Body of pancreas (tissue), 4 donors: ENCODE data around the gene YAE1. TPM values are rescaled to one million over a fixed set of nuclear protein-coding genes. Genes with fewer than 3 reads are reported as not detected.

Source experiments
- ATAC-seq: fragments of 150-250 bp; one replicate; pipeline ENCODE4 v1.9.1; 2016
- DNase-seq, 4 donors: peaks; one replicate each; pipeline ENCODE4 v3.0.0-alpha.2; 2019
- H3K27ac ChIP-seq, 4 donors: fragments of 200-600 bp; sonication (generic); 1 replicate in 3 of 4; 2 replicates in 1 of 4; pipeline versions ENCODE4 v1.5.1 to v1.6.1; 2016 to 2019; ENCODE audit warnings: mild to moderate bottlenecking in 1 of 4, mixed read lengths in 1 of 4, moderate library complexity in 1 of 4
- H3K27me3 ChIP-seq, 2 donors: fragments of 200-600 bp; sonication (generic); one replicate each; pipeline ENCODE4 v1.6.0; 2016; ENCODE audit warnings: mild to moderate bottlenecking in 1 of 2
- H3K36me3 ChIP-seq, 2 donors: fragments of 200-600 bp; sonication (generic); replicated peaks in 1 of 2; 2 replicates each; pipeline ENCODE4 v1.5.1; 2016; ENCODE audit warnings: low read depth in 2 of 2; ENCODE audit not compliant: insufficient read depth in 1 of 2
- H3K4me1 ChIP-seq: fragments of 200-600 bp; sonication (generic); one replicate; pipeline ENCODE4 v1.6.0; 2016
- H3K4me3 ChIP-seq, 2 donors: fragments of 200-600 bp; sonication (generic); 1 replicate in 1 of 2; 2 replicates in 1 of 2; pipeline ENCODE4 v1.5.1; 2016 to 2019
- H3K9me3 ChIP-seq, 3 donors: fragments of 200-600 bp; sonication (generic); 1 replicate in 2 of 3; 2 replicates in 1 of 3; pipeline ENCODE4 v1.5.1; 2016
- POLR2A ChIP-seq, 3 donors: fragments of 450-650 bp; IDR thresholded peaks; one replicate each; pipeline ENCODE4 v1.6.1; 2016; ENCODE audit warnings: antibody characterized with exemption in 3 of 3, mild to moderate bottlenecking in 2 of 3
- WGBS, 2 donors: methylation state at CpG; one replicate each; pipeline ENCODE4 v1.1.5; 2017; 5-methylcytosine and 5-hydroxymethylcytosine counted together
- intact Hi-C: fragments of 100-400 bp; cut with DNase I; formaldehyde crosslinking; loops from one replicate; pipeline ENCODE4 v1.15.1; 2023
- total RNA-seq, 2 donors: library from RNA; depleted of rRNA; stranded (reverse); fragments of >200 nt; gene quantifications; one replicate each; pipeline ENCODE4 v1.1.0, GENCODE V29; 2016
- TF ChIP-seq, protein P1 (sequence below), 7 experiments: fragments of 450-650 bp in 4 of 7; fragments of 200-600 bp in 3 of 7; sonication (generic) in 3 of 7; IDR thresholded peaks; one replicate each; pipeline ENCODE4 v1.5.1; 2016 to 2019; ENCODE audit warnings: antibody characterized with exemption in 7 of 7

Gene YAE1
- total RNA-seq, 2 donors from 2014 or later, result 6.6 to 9.9 TPM

DNA sequence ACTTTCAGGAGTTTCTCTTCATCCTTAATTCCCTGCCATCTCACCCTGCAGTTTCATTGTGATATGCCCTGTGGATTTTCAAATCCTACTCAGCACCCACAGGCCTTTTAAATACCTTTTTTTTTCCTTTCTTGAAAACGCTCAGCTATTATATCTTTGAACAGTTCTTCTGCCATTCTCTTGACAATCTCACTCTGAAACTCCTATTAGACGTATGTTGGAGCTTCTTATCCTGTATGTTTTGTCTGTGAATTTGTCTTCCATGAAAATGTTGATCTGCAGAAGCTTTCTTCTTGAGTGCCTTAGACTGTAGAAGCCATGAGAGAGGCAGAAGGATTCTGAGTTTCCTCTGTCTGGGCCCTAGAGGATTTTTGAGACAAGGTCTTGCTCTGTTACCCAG, 18.9 kb upstream of the YAE1 start:
- Histone ChIP-seq H3K27ac (no peak overlapping the region), H3K27me3 (no peaks in the 10 kb centered on the region), H3K36me3 (no peaks in the 10 kb centered on the region), H3K9me3 (peaks cover 0 to 11% (median 0%) of the 10 kb centered on the region in 3 donors), H3K4me1 (no peaks in the 10 kb centered on the region), H3K4me3 (no peak overlapping the region)
- DNase-seq, result no peak
- no peak for TF ChIP-seq POLR2A (IDR thresholded peaks at IDR 0.05)
- TF ChIP-seq, protein P1, sequence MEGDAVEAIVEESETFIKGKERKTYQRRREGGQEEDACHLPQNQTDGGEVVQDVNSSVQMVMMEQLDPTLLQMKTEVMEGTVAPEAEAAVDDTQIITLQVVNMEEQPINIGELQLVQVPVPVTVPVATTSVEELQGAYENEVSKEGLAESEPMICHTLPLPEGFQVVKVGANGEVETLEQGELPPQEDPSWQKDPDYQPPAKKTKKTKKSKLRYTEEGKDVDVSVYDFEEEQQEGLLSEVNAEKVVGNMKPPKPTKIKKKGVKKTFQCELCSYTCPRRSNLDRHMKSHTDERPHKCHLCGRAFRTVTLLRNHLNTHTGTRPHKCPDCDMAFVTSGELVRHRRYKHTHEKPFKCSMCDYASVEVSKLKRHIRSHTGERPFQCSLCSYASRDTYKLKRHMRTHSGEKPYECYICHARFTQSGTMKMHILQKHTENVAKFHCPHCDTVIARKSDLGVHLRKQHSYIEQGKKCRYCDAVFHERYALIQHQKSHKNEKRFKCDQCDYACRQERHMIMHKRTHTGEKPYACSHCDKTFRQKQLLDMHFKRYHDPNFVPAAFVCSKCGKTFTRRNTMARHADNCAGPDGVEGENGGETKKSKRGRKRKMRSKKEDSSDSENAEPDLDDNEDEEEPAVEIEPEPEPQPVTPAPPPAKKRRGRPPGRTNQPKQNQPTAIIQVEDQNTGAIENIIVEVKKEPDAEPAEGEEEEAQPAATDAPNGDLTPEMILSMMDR (IDR thresholded peaks at IDR 0.05), result no peak
- no peak for ATAC-seq
- intact Hi-C loops, result no loop called here
- 55 to 89% methylated on average over 2 of the region's 2 CpGs for WGBS, 2 donors

DNA sequence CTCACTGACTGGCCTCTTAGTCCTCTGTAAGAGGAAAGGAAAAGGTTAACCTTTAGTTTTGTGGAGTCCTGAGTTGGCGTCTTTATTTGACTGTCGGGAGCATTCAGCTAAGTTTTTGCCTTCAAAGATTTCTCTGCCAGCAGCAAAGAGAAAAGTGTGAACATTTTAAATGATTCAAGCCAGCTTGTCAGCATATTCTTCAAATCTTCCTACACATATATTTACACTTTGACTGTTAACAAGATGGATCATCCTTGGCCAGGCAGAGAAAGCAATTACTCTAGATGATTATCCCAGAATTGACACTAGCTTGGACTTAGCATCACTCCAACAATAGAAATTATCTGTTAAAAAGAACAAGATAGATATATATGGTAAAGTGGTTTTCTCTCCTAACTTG, 15.8 kb upstream of the YAE1 start:
- no peaks in the 10 kb centered on the region for H3K36me3 ChIP-seq
- H3K27ac ChIP-seq, result no peak overlapping the region
- H3K9me3 ChIP-seq, result peaks cover 0 to 11% (median 0%) of the 10 kb centered on the region in 3 donors
- ATAC-seq (no peak), DNase-seq (no peak)
- H3K4me1 ChIP-seq, result no peaks in the 10 kb centered on the region
- H3K27me3 ChIP-seq, result no peaks in the 10 kb centered on the region
- 33 to 42% methylated on average over 2 of the region's 2 CpGs for WGBS, 2 donors
- TF ChIP-seq, protein P1 (IDR thresholded peaks at IDR 0.05), result no peak
- TF ChIP-seq POLR2A (IDR thresholded peaks at IDR 0.05), result no peak
- intact Hi-C loops, result no loop called here
- no peak overlapping the region for H3K4me3 ChIP-seq

DNA sequence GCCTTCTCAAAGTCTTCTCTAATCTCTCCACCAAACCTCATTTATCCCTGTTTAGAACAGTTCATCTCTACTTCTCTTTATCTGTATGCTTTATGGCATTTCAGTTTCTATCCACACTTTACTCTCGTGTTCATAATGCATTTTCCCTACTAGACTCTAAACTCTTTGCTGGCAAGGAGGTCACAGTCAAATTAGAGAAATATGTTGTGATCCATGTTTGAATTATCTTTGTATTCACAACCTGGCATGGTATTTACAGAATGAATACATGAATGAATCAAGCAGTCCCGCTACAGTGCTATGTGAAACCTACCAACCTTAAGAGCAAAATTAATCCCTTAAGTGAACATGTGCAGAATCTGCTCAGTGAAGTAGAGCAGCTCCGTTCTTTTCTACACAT, 12.8 kb upstream of the YAE1 start:
- Histone ChIP-seq H3K9me3 (no peaks in the 10 kb centered on the region), H3K4me3 (no peak overlapping the region), H3K27ac (no peak overlapping the region), H3K4me1 (no peaks in the 10 kb centered on the region), H3K36me3 (no peaks in the 10 kb centered on the region), H3K27me3 (no peaks in the 10 kb centered on the region)
- WGBS, 2 donors, result 70 to 79% methylated on average over 3 of the region's 3 CpGs
- DNase-seq (no peak), ATAC-seq (no peak)
- intact Hi-C loops, result no loop called here
- no peak for TF ChIP-seq POLR2A (IDR thresholded peaks at IDR 0.05)
- TF ChIP-seq, protein P1 (IDR thresholded peaks at IDR 0.05), result no peak

DNA sequence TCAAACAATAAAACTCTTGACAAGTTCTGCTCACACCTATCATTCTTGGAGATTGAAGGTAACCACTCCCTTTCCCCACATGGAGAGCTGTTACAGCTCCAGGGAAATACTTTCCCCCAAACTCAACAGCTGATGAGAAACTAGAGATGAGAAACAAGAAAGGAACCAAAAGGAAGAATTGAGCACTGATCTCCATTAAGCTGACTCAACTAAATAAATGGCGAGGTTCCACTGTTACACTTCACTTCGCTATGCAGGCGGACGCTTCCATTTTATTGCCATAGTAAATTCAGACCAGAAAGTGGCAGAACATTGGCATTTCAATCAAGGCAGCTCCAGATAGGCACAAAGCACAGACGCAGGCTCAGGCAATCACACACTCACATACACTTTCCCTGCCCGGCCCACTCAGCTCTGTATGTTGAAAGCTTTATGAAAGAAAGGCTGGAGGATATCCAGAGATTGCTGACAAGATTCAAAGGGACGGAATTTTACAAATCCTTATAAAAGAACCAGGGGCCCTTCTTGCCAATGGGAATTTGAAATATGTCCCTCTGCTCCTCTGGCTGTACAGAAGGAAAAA, 11.5 kb upstream of the YAE1 start:
- H3K27ac ChIP-seq, result no peak overlapping the region
- ATAC-seq, result no peak
- no peaks in the 10 kb centered on the region for H3K4me1 ChIP-seq
- H3K36me3 ChIP-seq, result no peaks in the 10 kb centered on the region
- DNase-seq, result no peak
- 80 to 82% methylated on average over 7 of the region's 7 CpGs for WGBS, 2 donors
- no peak for TF ChIP-seq POLR2A (IDR thresholded peaks at IDR 0.05)
- TF ChIP-seq, protein P1 (IDR thresholded peaks at IDR 0.05), result no peak
- no peak overlapping the region for H3K4me3 ChIP-seq
- no peaks in the 10 kb centered on the region for H3K9me3 ChIP-seq
- intact Hi-C loops, result no loop called here
- H3K27me3 ChIP-seq, result no peaks in the 10 kb centered on the region

DNA sequence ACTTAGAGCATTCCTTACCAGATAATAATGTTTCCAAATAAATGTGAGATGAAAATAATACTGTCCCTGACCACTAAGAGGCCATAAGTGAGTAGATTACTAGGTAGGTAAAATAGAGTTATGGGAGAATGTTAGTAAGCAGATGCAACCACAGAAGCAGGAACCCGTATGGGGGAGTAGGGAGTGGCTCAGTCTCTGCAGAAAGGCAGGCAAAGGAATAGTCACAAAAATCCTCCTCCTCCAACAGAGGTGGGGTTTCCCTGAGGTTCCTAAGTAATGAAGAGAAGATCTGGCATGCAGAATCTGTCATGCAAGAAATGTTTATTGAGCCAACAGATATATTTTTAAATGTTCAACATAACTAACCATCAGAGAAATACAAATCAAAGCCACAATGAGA, 9.0 kb upstream of the YAE1 start:
- Histone ChIP-seq H3K9me3 (no peaks in the 10 kb centered on the region), H3K27ac (no peak overlapping the region), H3K4me3 (no peak overlapping the region), H3K4me1 (no peaks in the 10 kb centered on the region), H3K36me3 (no peaks in the 10 kb centered on the region), H3K27me3 (no peaks in the 10 kb centered on the region)
- ATAC-seq, result no peak
- DNase-seq, result no peak
- no peak for TF ChIP-seq POLR2A (IDR thresholded peaks at IDR 0.05)
- TF ChIP-seq, protein P1 (IDR thresholded peaks at IDR 0.05), result no peak
- 40 to 42% methylated on average over 1 of the region's 1 CpG for WGBS, 2 donors
- intact Hi-C loops, result no loop called here
